Measurements from ENCODE around the gene HIRA. TPM values are rescaled to one million over a fixed set of nuclear protein-coding genes. Genes with fewer than 3 reads are reported as not detected.
A peak's percentile ranks its signal among the peaks of the same experiment; 100 is the strongest.

The HIRA gene
- polyA plus RNA-seq, 1 donor from 2014 or later: 38.1 TPM

GRCh38 chr22:19303785-19304184 is 127.7 kb downstream of the HIRA start:
- TF ChIP-seq SMC3 (conservative IDR thresholded peaks at IDR 0.05; ENCODE audit: poor library complexity): no peak
- TF ChIP-seq MXI1 (conservative IDR thresholded peaks at IDR 0.05; ENCODE audit: poor library complexity, severe bottlenecking): no peak

GRCh38 chr22:19295733-19296132 is 135.8 kb downstream of the HIRA start:
- Histone ChIP-seq H3K27me3 (ENCODE audit: insufficient read depth, low read depth, low read length) (peaks cover 3% of the 10 kb centered on the region), H3K9me2 (ENCODE audit: insufficient read depth, low read length) (no peaks in the 10 kb centered on the region), H3F3A (ENCODE audit: insufficient read depth, low read length, poor library complexity, severe bottlenecking) (no peaks in the 10 kb centered on the region), H2AFZ (ENCODE audit: low read depth, low read length) (no peak overlapping the region), H3K4me3 (ENCODE audit: low read length) (no peak overlapping the region), H3K4me2 (ENCODE audit: low read length) (no peak overlapping the region), H3K27ac (ENCODE audit: low read length) (no peak overlapping the region), H3K79me2 (replicated peaks; ENCODE audit: insufficient read depth, low read length) (no peaks in the 10 kb centered on the region), H3K36me3 (ENCODE audit: insufficient read depth, low read length) (no peaks in the 10 kb centered on the region), H3K9me3 (ENCODE audit: low read length) (no peaks in the 10 kb centered on the region), H3K9ac (ENCODE audit: low read length) (no peak overlapping the region), H4K20me1 (ENCODE audit: insufficient read depth) (no peaks in the 10 kb centered on the region)
- TF ChIP-seq POLR2AphosphoS5 (IDR thresholded peaks at IDR 0.05) (no peak), EP300 (conservative IDR thresholded peaks at IDR 0.05; ENCODE audit: poor library complexity, severe bottlenecking) (no peak), CTCF (IDR thresholded peaks at IDR 0.05; ENCODE audit: poor library complexity, severe bottlenecking) (no peak), RAD21 (conservative IDR thresholded peaks at IDR 0.05) (no peak), TAF1 (IDR thresholded peaks at IDR 0.05; ENCODE audit: low read depth) (no peak), MXI1 (conservative IDR thresholded peaks at IDR 0.05; ENCODE audit: poor library complexity, severe bottlenecking) (no peak)

More at GRCh38 chr22:19303785-19304184, 127.7 kb downstream of the HIRA start:
- Histone ChIP-seq H3K79me2 (replicated peaks; ENCODE audit: insufficient read depth, low read length) (no peaks in the 10 kb centered on the region), H3K9me3 (ENCODE audit: low read length) (no peaks in the 10 kb centered on the region), H3K36me3 (ENCODE audit: insufficient read depth, low read length) (no peaks in the 10 kb centered on the region), H3K27me3 (ENCODE audit: insufficient read depth, low read depth, low read length) (no peaks in the 10 kb centered on the region), H3K27ac (ENCODE audit: low read length) (no peak overlapping the region), H3K4me2 (ENCODE audit: low read length) (no peak overlapping the region), H3K9me2 (ENCODE audit: insufficient read depth, low read length) (no peaks in the 10 kb centered on the region), H2AFZ (ENCODE audit: low read depth, low read length) (no peak overlapping the region), H3F3A (ENCODE audit: insufficient read depth, low read length, poor library complexity, severe bottlenecking) (no peaks in the 10 kb centered on the region), H3K4me3 (ENCODE audit: low read length) (no peak overlapping the region), H3K9ac (ENCODE audit: low read length) (no peak overlapping the region), H4K20me1 (ENCODE audit: insufficient read depth) (no peaks in the 10 kb centered on the region)

GRCh38 chr22:19292458-19293230 is 138.9 kb downstream of the HIRA start:
- Histone ChIP-seq H3K79me2 (replicated peaks; ENCODE audit: insufficient read depth, low read length) (no peaks in the 10 kb centered on the region), H3K4me2 (ENCODE audit: low read length) (no peak overlapping the region), H3K9me2 (ENCODE audit: insufficient read depth, low read length) (no peaks in the 10 kb centered on the region), H4K20me1 (ENCODE audit: insufficient read depth) (no peaks in the 10 kb centered on the region), H2AFZ (ENCODE audit: low read depth, low read length) (peak overlapping the region; percentile 14), H3K9me3 (ENCODE audit: low read length) (no peaks in the 10 kb centered on the region), H3K27me3 (ENCODE audit: insufficient read depth, low read depth, low read length) (peaks cover 11% of the 10 kb centered on the region), H3K9ac (ENCODE audit: low read length) (no peak overlapping the region), H3K36me3 (ENCODE audit: insufficient read depth, low read length) (no peaks in the 10 kb centered on the region), H3F3A (ENCODE audit: insufficient read depth, low read length, poor library complexity, severe bottlenecking) (no peaks in the 10 kb centered on the region), H3K4me3 (ENCODE audit: low read length) (peak overlapping the region; percentile 88), H3K27ac (ENCODE audit: low read length) (no peak overlapping the region)
- TF ChIP-seq EP300 (conservative IDR thresholded peaks at IDR 0.05; ENCODE audit: poor library complexity, severe bottlenecking) (no peak), SMC3 (conservative IDR thresholded peaks at IDR 0.05; ENCODE audit: poor library complexity) (no peak), MXI1 (conservative IDR thresholded peaks at IDR 0.05; ENCODE audit: poor library complexity, severe bottlenecking) (no peak), TAF1 (IDR thresholded peaks at IDR 0.05; ENCODE audit: low read depth) (no peak), EZH2 (IDR thresholded peaks at IDR 0.05; ENCODE audit: borderline replicate concordance, insufficient read depth, low read length, poor library complexity, severe bottlenecking) (no peak)

Data from neural cell (in vitro differentiated cells).